ENCODE measurements around the gene RHBDL2.

DNA sequence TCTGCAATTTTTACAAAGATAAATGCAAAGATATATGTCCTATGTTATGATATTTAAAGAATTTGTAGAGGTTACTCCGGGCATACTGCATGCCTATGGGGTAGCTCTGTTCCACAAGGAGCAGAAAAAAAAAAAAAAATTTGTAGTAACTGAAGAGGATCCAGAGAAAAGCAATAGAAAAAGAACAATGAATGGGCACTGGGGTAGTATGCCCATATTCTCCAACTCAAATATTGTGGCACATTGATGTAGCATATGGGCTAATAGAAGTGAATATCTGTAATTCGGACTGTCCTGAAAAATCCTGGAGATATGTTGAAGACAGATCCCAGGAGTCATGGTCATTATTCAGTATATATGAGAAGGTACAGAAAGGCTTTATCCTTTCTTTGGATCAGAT is 48.3 kb upstream of the RHBDL2 start:
- TF ChIP-seq, protein P1, sequence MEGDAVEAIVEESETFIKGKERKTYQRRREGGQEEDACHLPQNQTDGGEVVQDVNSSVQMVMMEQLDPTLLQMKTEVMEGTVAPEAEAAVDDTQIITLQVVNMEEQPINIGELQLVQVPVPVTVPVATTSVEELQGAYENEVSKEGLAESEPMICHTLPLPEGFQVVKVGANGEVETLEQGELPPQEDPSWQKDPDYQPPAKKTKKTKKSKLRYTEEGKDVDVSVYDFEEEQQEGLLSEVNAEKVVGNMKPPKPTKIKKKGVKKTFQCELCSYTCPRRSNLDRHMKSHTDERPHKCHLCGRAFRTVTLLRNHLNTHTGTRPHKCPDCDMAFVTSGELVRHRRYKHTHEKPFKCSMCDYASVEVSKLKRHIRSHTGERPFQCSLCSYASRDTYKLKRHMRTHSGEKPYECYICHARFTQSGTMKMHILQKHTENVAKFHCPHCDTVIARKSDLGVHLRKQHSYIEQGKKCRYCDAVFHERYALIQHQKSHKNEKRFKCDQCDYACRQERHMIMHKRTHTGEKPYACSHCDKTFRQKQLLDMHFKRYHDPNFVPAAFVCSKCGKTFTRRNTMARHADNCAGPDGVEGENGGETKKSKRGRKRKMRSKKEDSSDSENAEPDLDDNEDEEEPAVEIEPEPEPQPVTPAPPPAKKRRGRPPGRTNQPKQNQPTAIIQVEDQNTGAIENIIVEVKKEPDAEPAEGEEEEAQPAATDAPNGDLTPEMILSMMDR (IDR thresholded peaks at IDR 0.05; ENCODE audit: low read depth, low read length): no peak
- TF ChIP-seq, protein P2, sequence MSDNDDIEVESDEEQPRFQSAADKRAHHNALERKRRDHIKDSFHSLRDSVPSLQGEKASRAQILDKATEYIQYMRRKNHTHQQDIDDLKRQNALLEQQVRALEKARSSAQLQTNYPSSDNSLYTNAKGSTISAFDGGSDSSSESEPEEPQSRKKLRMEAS (IDR thresholded peaks at IDR 0.05; ENCODE audit: low read depth, low read length): no peak
- TF ChIP-seq POLR2A (IDR thresholded peaks at IDR 0.05; ENCODE audit: extremely low read depth, insufficient read length): no peak
- TF ChIP-seq MYC (IDR thresholded peaks at IDR 0.05; ENCODE audit: low read depth, low read length): no peak

Measured in NB4 (cell line).